ENCODE results near the gene EIF2B1.

- TF ChIP-seq CTCF (IDR thresholded peaks at IDR 0.05) (no peak), POLR2A (IDR thresholded peaks at IDR 0.05) (no peak)
Measured at GRCh38 chr12:123595729-123596128, 37.8 kb downstream of the EIF2B1 start.
